C1 segment of cervical spinal cord (tissue), 14 donors: ENCODE data around the gene ENG.
A peak's percentile ranks its signal among the peaks of the same experiment; 100 is the strongest.
"Not testable (repeated sequence)": the region's sequence is repeated elsewhere in the genome, so short reads cannot be mapped to it uniquely, and the experiment has no call there.

ENCODE experiments used
- DNase-seq, 14 donors: peaks; one replicate each; lab custom pipeline; 2025; lab: John Stamatoyannopoulos, UW

ENG gene

GRCh38 chr9:127878652-127879390 lies 24.4 kb upstream of the ENG start:
- no peak for DNase-seq

GRCh38 chr9:127878001-127878651 lies 23.7 kb upstream of the ENG start:
- DNase-seq, result no peak

GRCh38 chr9:127877566-127877998 lies 23.1 kb upstream of the ENG start, which contains the start of gene AK1:
AK1 (minus strand) TSS chr9:127877675; CDS start chr9:127874617, 3,058 bp downstream.
- DNase-seq, result peak in 13 of 14 donors; percentile 42 to 88 (median 76)

- peak in 6 of 14 donors; percentile 50 to 82 (median 59) for DNase-seq
Observed at GRCh38 chr9:127876764-127877562, 22.5 kb upstream of the ENG start.

GRCh38 chr9:127876026-127876763 lies 21.7 kb upstream of the ENG start:
- no peak for DNase-seq

- peak in 1 of 14 donors; percentile 20 for DNase-seq
Observed at GRCh38 chr9:127875306-127875966, 21.0 kb upstream of the ENG start.

- DNase-seq, result peak in 7 of 14 donors; percentile 20 to 66 (median 47)
Observed at GRCh38 chr9:127874301-127875221, 20.1 kb upstream of the ENG start.

GRCh38 chr9:127873886-127874285 lies 19.4 kb upstream of the ENG start:
- peak in 12 of 14 donors; percentile 49 to 86 (median 78) for DNase-seq

- DNase-seq, result peak in 8 of 14 donors; percentile 40 to 79 (median 68)
Observed at GRCh38 chr9:127873223-127873691, 18.8 kb upstream of the ENG start.

- no peak for DNase-seq
Observed at GRCh38 chr9:127872369-127873222, 18.1 kb upstream of the ENG start.

- DNase-seq, result no peak
Observed at GRCh38 chr9:127871531-127871930, 17.1 kb upstream of the ENG start.

GRCh38 chr9:127870887-127871286 lies 16.4 kb upstream of the ENG start:
- DNase-seq, result no peak

- not testable (repeated sequence) for DNase-seq
Observed at GRCh38 chr9:127870153-127870491, 15.7 kb upstream of the ENG start.

- DNase-seq, result peak; percentile 4 to 84 (median 59)
Observed at GRCh38 chr9:127869310-127870152, 15.1 kb upstream of the ENG start.

- DNase-seq, result no peak
Observed at GRCh38 chr9:127868278-127868902, 13.9 kb upstream of the ENG start.

GRCh38 chr9:127867356-127868277 lies 13.2 kb upstream of the ENG start:
- peak in 1 of 14 donors; percentile 22 for DNase-seq
